Stimulated activated CD4-positive, alpha-beta T cell treated with anti-CD3 and anti-CD28 coated beads, TNF-alpha, amount 100 ng/mL, for 1 hour (primary cell): ENCODE data around the gene LRRC25.
"Not testable (repeated sequence)": the region's sequence is repeated elsewhere in the genome, so short reads cannot be mapped to it uniquely, and the experiment has no call there.

Experiments used
- DNase-seq, 3 donors: peaks; one replicate each; pipeline ENCODE4 v3.0.0-alpha.2; 2020; ENCODE audit warnings: low read depth in 3 of 3, low spot score in 1 of 3

LRRC25 gene

GRCh38 chr19:18405754-18406153 is 8.3 kb upstream of the LRRC25 start:
- DNase-seq, result not testable (repeated sequence)

- not testable (repeated sequence) for DNase-seq
These were observed 5.2 kb upstream of the LRRC25 start for GRCh38 chr19:18402455-18403248.

GRCh38 chr19:18401580-18402112 is 4.2 kb upstream of the LRRC25 start:
- DNase-seq, result no peak

GRCh38 chr19:18399008-18399407 is 1.6 kb upstream of the LRRC25 start:
- no peak for DNase-seq

- no peak for DNase-seq
These were observed 766 bp downstream of the LRRC25 start for GRCh38 chr19:18396471-18397241.

- DNase-seq, result no peak
These were observed 3.6 kb downstream of the LRRC25 start for GRCh38 chr19:18393836-18394235.

- no peak for DNase-seq
These were observed 4.5 kb downstream of the LRRC25 start for GRCh38 chr19:18392926-18393325.

- DNase-seq, result no peak
These were observed 5.0 kb downstream of the LRRC25 start for GRCh38 chr19:18392417-18392816.

- no peak for DNase-seq
These were observed 5.8 kb downstream of the LRRC25 start for GRCh38 chr19:18391509-18392075.

- DNase-seq, result no peak
These were observed 7.1 kb downstream of the LRRC25 start for GRCh38 chr19:18390065-18390907.

- DNase-seq, result no peak
These were observed 7.7 kb downstream of the LRRC25 start for GRCh38 chr19:18389726-18390064.

GRCh38 chr19:18388960-18389725 is 8.3 kb downstream of the LRRC25 start:
- no peak for DNase-seq

GRCh38 chr19:18388100-18388959 is 9.1 kb downstream of the LRRC25 start:
- peak; percentile 21 to 80 (median 60) for DNase-seq

GRCh38 chr19:18386543-18387271 is 10.7 kb downstream of the LRRC25 start:
- DNase-seq, result no peak

GRCh38 chr19:18385675-18386542 is 11.5 kb downstream of the LRRC25 start, which contains the start of gene GDF15:
GDF15 (plus strand) TSS chr19:18386158; CDS start chr19:18386190, 32 bp downstream.
- DNase-seq, result peak in 1 of 3 donors; percentile 17

GRCh38 chr19:18385359-18385674 is 12.1 kb downstream of the LRRC25 start:
- DNase-seq, result no peak

- DNase-seq, result no peak
These were observed 12.6 kb downstream of the LRRC25 start for GRCh38 chr19:18384775-18385174.

- not testable (repeated sequence) for DNase-seq
These were observed 13.8 kb downstream of the LRRC25 start for GRCh38 chr19:18383622-18384021.
